Activated CD4-positive, alpha-beta T cell treated with anti-CD3 and anti-CD28 coated beads for 36 hours (primary cell): Measurements from ENCODE around the gene OBSL1. TPM values are rescaled to one million over a fixed set of nuclear protein-coding genes. Genes with fewer than 3 reads are reported as not detected.
A peak's percentile ranks its signal among the peaks of the same experiment; 100 is the strongest.

Source experiments
- ATAC-seq: fragments of 200-7000 bp; cut with Tn5 transposase; one replicate; pipeline ENCODE4 v1.10.0; 2021; ENCODE audit warnings: mild to moderate bottlenecking, moderate library complexity
- CTCF ChIA-PET: fragments of 350-600 bp; sonication (Branson Sonifier 250); formaldehyde crosslinking; loops from one replicate; lab custom pipeline; 2021; ENCODE audit warnings: antibody characterized with exemption; lab: Charles Lee
- POLR2A ChIA-PET: fragments of 350-600 bp; sonication (Branson Sonifier 250); formaldehyde crosslinking; loops from one replicate; lab custom pipeline; 2021; ENCODE audit warnings: antibody characterized with exemption, inconsistent platforms; lab: Charles Lee
- DNase-seq: peaks from one replicate; pipeline ENCODE4 v3.0.0-alpha.2; 2020
- H3K27ac Mint-ChIP-seq: one replicate; pipeline ENCODE4 v1.8.0; 2021; ENCODE audit warnings: mixed read lengths
- H3K27me3 Mint-ChIP-seq: one replicate; pipeline ENCODE4 v1.8.0; 2021; ENCODE audit warnings: mixed read lengths
- H3K36me3 Mint-ChIP-seq: one replicate; pipeline ENCODE4 v1.8.0; 2021; ENCODE audit warnings: low read depth, mixed read lengths
- H3K4me1 Mint-ChIP-seq: one replicate; pipeline ENCODE4 v1.8.0; 2021; ENCODE audit warnings: mixed read lengths
- H3K4me3 Mint-ChIP-seq: one replicate; pipeline ENCODE4 v1.8.0; 2021; ENCODE audit warnings: mild to moderate bottlenecking, moderate library complexity, mixed read lengths
- H3K9me3 Mint-ChIP-seq: one replicate; pipeline ENCODE4 v1.8.0; 2021; ENCODE audit warnings: low read depth, mixed read lengths
- intact Hi-C, 2 experiments: fragments of 100-400 bp; cut with DNase I in 1 of 2; cut with micrococcal nuclease in 1 of 2; formaldehyde crosslinking; loops; one replicate each; pipeline versions ENCODE4 v1.14.2 to v1.15.1; 2022 to 2024; cut with DNase I, micrococcal nuclease
- total RNA-seq, 2 experiments: library from RNA; stranded (reverse); gene quantifications; one replicate each; pipeline ENCODE4 v1.2.3, GENCODE V29; 2021

The OBSL1 gene
- total RNA-seq, 2 experiments from 2014 or later, result 1.0 to 1.9 TPM

DNA sequence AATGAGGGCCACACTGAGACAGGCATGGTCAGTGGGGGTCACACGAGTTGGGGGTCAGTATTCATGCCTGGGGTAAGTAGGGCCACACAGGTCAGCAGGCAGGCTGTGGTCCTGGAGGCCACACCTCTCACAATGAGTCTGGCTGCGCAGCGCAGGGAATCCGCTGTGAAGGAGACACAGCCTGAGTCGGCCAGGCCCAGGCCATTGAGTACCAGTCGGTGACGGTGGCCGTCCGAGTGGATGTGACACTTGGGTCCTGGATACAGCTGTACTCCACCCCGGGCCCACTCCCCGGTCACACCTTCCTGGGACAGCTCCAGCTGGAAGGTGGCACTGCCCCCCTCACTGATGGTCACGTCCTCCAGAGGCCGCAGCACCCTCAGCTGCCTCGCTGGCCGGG lies 17.0 kb downstream of the OBSL1 start:
- CTCF ChIA-PET, result no interaction called here
- Mint-ChIP-seq H3K9me3 (no peaks in the 10 kb centered on the region), H3K27ac (no peak overlapping the region), H3K36me3 (no peaks in the 10 kb centered on the region), H3K4me1 (peaks cover 5% of the 10 kb centered on the region), H3K27me3 (peaks cover 31% of the 10 kb centered on the region), H3K4me3 (no peak overlapping the region)
- DNase-seq (no peak), ATAC-seq (no peak)
- POLR2A ChIA-PET, result no interaction called here
- intact Hi-C loops, result no loop called here

DNA sequence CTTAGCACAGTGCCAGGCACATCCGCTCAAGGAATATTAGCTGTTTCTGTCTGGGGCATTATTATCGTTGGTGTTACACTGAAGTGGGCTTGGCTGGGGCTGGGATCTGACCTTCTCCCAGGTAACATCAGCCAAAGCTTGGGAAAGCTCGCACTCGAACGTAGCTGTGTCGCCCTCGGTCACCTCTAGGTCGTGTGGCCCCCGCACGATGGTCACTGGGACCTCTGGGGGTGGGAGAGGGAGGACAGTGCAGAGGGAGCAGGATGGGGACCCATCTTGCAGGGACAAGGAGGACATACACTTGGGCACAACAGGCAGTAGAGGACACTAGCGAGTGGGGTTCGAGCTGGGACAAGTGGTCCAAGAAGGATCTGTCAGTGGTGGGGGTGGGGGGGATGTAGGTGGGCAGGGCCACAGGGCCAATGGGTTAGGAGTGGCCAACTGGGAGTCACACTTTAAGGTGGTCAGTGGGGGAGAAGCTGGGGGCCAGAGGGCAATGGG lies 17.8 kb downstream of the OBSL1 start:
- DNase-seq (no peak), ATAC-seq (no peak)
- ChIA-PET POLR2A (no interaction called here), CTCF (interaction anchor here (1.4 to 3.8 kb wide), 3 partner anchors 12 to 44 kb away, joined by 3 to 21 read pairs (median 5); partner anchors contain the start of gene STK11IP)
- no peaks in the 10 kb centered on the region for H3K9me3 Mint-ChIP-seq
- intact Hi-C loops, result loop anchor here in 1 of 2 experiments (2.0 kb wide), 1 partner anchor 55 kb away; the partner anchor contains the start of gene GMPPA
- H3K4me3 Mint-ChIP-seq, result no peak overlapping the region
- H3K4me1 Mint-ChIP-seq, result peaks cover 5% of the 10 kb centered on the region
- H3K27me3 Mint-ChIP-seq, result peaks cover 31% of the 10 kb centered on the region
- no peak overlapping the region for H3K27ac Mint-ChIP-seq
- no peaks in the 10 kb centered on the region for H3K36me3 Mint-ChIP-seq

DNA sequence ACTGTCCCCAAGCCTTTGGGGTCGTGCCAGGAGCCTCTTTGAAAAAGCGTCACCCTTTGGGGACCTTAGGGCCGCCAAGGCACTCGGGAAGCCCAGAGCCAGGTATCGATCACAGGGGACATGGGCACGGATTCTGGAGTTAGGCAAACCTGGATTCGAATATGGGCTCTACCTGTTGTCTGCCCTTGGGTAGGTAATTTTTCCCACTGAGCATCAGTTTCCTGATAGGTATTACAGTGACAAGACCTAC lies 18.2 kb downstream of the OBSL1 start:
- no peaks in the 10 kb centered on the region for H3K9me3 Mint-ChIP-seq
- no peak for ATAC-seq
- no peak overlapping the region for H3K4me3 Mint-ChIP-seq
- H3K27ac Mint-ChIP-seq, result no peak overlapping the region
- no peak for DNase-seq
- H3K27me3 Mint-ChIP-seq, result peaks cover 31% of the 10 kb centered on the region
- peaks cover 5% of the 10 kb centered on the region for H3K4me1 Mint-ChIP-seq
- ChIA-PET POLR2A (no interaction called here), CTCF (interaction anchor here (1.0 to 3.8 kb wide), 5 partner anchors 10 to 54 kb away, joined by 3 to 21 read pairs (median 5); partner anchors contain the start of genes CHPF, GMPPA and STK11IP)
- intact Hi-C loops, result loop anchor here in 1 of 2 experiments (2.0 kb wide), 1 partner anchor 54 kb away; the partner anchor contains the start of gene GMPPA
- H3K36me3 Mint-ChIP-seq, result no peaks in the 10 kb centered on the region

DNA sequence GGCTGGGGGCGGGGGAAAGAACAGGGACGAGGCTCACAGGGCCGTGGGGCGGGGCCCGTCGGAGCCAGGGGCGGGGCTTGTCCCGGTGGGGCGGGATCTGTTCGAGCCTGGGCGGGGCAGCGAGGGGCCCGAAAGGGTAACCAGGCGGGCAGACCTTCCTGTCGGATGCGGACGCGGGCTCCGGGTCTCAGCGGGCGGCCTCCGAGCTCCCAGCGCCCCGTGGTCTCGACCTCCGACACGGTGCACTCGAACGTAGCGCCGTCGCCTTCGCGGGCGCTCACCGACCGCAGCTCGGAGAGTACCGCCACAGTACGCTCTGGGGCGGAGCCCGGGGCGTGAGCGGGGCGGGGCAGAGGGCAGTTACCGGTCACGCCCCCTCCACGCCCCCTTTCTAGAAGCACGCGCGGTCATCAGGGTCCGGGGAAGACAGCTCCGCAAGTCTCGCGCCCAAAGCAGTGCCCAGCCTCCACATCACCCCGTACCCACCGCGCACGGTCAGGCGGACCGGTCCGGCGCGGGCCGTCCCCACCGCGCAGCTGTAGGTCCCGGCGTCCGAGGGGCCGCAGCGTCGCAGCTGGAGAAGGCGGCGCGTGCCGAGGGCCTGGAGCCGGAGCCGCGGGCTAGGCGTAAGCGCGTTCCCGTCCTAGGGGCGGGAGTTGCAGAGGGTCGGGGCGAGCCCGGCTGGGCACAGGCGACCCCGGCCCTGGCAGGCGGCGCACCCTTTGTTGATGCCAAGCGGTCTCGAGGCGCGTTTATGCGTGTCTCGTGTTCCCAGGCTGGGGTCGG lies 18.8 kb downstream of the OBSL1 start:
- Mint-ChIP-seq H3K27ac (no peak overlapping the region), H3K4me1 (peaks cover 5% of the 10 kb centered on the region), H3K36me3 (no peaks in the 10 kb centered on the region), H3K27me3 (peaks cover 31% of the 10 kb centered on the region), H3K4me3 (peak overlapping the region; percentile 66), H3K9me3 (no peaks in the 10 kb centered on the region)
- ATAC-seq (peak; percentile 94), DNase-seq (peak; percentile 89)
- POLR2A ChIA-PET, result no interaction called here
- CTCF ChIA-PET, result interaction anchor here (0.9 to 3.8 kb wide), 6 partner anchors 9 to 54 kb away, joined by 3 to 21 read pairs (median 4); partner anchors contain the start of genes CHPF, GMPPA and STK11IP
- intact Hi-C loops, result loop anchor here (1.0 to 2.0 kb wide), 6 partner anchors 9 to 323 kb away; partner anchors contain the start of genes CHPF (in 2 of the 2), GMPPA (in 2 of the 2), ANKZF1 (in 1 of the 2) and ATG9A (in 1 of the 2)

DNA sequence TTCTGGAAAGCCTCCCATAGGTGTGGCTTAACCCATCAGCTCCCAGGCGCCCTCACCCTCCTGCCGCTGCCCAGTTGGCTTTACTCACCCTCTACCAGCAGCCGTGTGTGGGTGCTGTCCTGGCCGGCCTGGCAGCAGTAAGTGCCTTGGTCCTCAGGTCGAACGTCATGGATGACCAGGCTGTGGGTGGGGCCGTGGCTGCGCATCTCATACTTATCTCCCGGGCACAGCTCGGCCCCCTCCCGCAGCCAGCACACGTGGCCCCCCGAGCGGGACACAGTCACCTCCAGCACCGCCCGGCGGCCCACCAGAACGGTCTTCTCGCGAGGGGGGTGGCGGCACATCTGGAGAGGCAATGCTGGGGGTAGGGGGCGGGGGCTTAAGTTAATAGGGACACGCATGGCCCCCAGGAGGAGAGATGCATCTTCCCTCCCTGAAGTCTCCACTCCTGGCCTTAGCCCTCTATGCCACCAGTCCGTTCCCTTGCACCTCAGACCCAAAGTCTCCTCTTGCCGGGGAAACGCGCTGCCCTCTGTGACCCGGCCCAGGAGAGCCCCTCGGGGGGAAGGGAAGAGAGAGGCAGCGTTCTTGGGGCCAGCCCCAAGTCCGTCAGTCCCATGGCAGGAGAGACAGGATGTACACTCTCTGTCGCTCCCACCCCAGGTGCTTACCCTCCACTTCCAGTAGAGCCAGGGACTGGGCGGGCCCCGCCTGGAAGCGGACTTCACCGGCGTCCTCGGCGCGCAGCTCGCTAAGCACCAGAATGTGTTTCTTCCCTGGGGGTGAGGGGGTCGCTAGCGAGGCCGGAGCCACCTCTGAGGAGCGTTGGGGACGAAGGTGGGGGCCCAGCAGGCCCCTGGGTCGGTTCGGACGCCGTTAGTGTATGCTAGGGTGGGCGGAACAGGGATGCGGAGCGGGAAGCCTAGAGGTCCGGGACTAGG lies 19.6 kb downstream of the OBSL1 start:
- peaks cover 5% of the 10 kb centered on the region for H3K4me1 Mint-ChIP-seq
- no peaks in the 10 kb centered on the region for H3K9me3 Mint-ChIP-seq
- no peaks in the 10 kb centered on the region for H3K36me3 Mint-ChIP-seq
- ATAC-seq (peak; percentile 30), DNase-seq (peak; percentile 49)
- H3K4me3 Mint-ChIP-seq, result peak overlapping the region; percentile 66
- no peak overlapping the region for H3K27ac Mint-ChIP-seq
- intact Hi-C loops, result loop anchor here (1.0 to 2.0 kb wide), 6 partner anchors 8 to 322 kb away; partner anchors contain the start of genes CHPF (in 2 of the 2), GMPPA (in 2 of the 2), ANKZF1 (in 1 of the 2) and ATG9A (in 1 of the 2)
- peaks cover 29% of the 10 kb centered on the region for H3K27me3 Mint-ChIP-seq
- ChIA-PET POLR2A (no interaction called here), CTCF (interaction anchor here (0.6 to 3.8 kb wide), 9 partner anchors 8 to 138 kb away, joined by 3 to 21 read pairs (median 4); partner anchors contain the start of genes CHPF and GMPPA)

DNA sequence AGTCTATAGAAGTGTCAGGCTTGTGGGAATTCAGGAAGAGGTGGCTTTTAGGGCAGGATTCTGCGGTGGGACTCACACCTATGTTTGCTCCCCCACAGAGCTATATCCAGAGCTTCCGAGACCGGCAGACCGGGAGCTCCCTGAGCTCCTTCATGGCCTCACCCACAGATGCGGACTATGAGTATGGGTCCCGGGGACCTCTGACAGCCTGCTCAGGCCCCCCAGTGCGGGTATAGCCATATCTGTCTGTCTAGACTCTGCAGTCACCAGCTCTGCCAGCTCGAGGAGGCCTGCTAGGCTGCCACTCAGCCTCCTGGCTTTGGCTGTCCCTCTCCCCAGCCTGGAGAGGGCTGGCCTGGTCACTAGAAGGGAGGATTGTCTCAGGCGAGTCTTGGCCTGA lies 21.7 kb downstream of the OBSL1 start:
- DNase-seq (no peak), ATAC-seq (no peak)
- Mint-ChIP-seq H3K27me3 (peaks cover 22% of the 10 kb centered on the region), H3K4me1 (peaks cover 7% of the 10 kb centered on the region), H3K36me3 (no peaks in the 10 kb centered on the region), H3K4me3 (no peak overlapping the region), H3K9me3 (no peaks in the 10 kb centered on the region), H3K27ac (no peak overlapping the region)
- intact Hi-C loops, result loop anchor here in 1 of 2 experiments (10.0 kb wide), 2 partner anchors 295 to 1145 kb away; partner anchors contain the start of genes TUBA4A and TUBA4B
- POLR2A ChIA-PET, result no interaction called here
- CTCF ChIA-PET, result interaction anchor here (0.5 kb wide), 1 partner anchor 295 kb away, joined by 3 read pairs; no protein-coding TSS in a partner anchor

DNA sequence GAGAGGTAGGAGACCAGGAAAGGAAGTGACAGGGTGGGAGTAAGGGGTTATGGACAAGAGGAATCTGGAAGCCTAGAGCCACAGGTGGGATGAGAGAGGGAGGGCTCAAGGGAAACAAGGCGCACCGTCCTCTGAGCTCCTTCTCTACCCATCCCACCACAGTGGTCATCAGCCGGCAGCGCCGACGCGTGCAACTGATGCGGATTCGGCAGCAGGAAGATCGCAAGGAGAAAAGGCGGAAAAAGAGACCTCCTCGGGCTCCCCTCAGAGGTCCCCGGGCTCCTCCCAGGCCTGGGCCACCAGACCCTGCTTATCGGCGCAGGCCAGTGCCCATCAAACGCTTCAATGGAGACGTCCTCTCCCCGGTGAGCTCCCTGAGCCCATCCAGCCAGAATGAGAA lies 22.3 kb downstream of the OBSL1 start:
- Mint-ChIP-seq H3K4me3 (no peak overlapping the region), H3K36me3 (no peaks in the 10 kb centered on the region), H3K27me3 (peaks cover 18% of the 10 kb centered on the region), H3K4me1 (peaks cover 13% of the 10 kb centered on the region), H3K27ac (no peak overlapping the region), H3K9me3 (no peaks in the 10 kb centered on the region)
- ChIA-PET CTCF (interaction anchor here (0.5 to 0.8 kb wide), 4 partner anchors 11 to 294 kb away, joined by 3 to 4 read pairs (median 4); no protein-coding TSS in a partner anchor), POLR2A (no interaction called here)
- ATAC-seq, result no peak
- no peak for DNase-seq
- intact Hi-C loops, result loop anchor here in 1 of 2 experiments (10.0 kb wide), 2 partner anchors 294 to 1144 kb away; partner anchors contain the start of genes TUBA4A and TUBA4B

DNA sequence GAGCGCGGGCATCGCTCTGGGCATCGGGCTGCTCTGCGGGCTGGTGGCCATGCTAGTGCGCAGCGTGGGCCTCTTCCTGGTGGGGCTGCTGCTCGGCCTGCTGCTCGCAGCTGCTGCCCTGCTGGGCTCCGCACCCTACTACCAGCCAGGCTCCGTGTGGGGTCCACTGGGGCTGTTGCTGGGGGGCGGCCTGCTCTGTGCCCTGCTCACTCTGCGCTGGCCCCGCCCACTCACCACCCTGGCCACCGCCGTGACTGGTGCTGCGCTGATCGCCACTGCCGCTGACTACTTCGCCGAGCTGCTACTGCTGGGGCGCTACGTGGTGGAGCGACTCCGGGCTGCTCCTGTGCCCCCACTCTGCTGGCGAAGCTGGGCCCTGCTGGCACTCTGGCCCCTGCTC lies 23.7 kb downstream of the OBSL1 start:
- H3K27me3 Mint-ChIP-seq, result peaks cover 7% of the 10 kb centered on the region
- no peaks in the 10 kb centered on the region for H3K36me3 Mint-ChIP-seq
- POLR2A ChIA-PET, result no interaction called here
- no peaks in the 10 kb centered on the region for H3K9me3 Mint-ChIP-seq
- no peak for DNase-seq
- H3K27ac Mint-ChIP-seq, result no peak overlapping the region
- no peak for ATAC-seq
- CTCF ChIA-PET, result interaction anchor here (0.7 kb wide), 1 partner anchor 238 kb away, joined by 3 read pairs; no protein-coding TSS in a partner anchor
- H3K4me3 Mint-ChIP-seq, result no peak overlapping the region
- intact Hi-C loops, result loop anchor here in 1 of 2 experiments (10.0 kb wide), 2 partner anchors 293 to 1143 kb away; partner anchors contain the start of genes TUBA4A and TUBA4B
- peaks cover 13% of the 10 kb centered on the region for H3K4me1 Mint-ChIP-seq

DNA sequence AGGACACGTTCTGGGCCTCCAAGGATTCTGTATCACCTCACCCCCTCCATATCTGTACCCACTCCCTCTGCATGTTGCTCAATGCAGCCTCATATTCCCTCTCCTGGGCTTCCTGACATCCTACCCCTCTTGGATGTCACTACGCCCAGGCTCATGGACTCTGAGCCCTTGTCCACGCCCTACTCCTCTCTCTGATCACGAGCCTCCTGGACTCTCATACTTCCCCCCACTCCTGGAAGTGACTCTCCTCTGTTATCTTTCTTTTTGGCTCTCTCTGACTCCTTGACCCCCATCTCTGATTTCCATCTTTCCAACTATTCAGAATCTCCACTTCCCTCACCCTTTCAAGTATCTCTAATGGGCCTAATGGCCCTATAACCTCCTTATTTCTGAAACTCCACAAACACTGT lies 25.4 kb downstream of the OBSL1 start:
- Mint-ChIP-seq H3K36me3 (peaks cover 6% of the 10 kb centered on the region), H3K9me3 (no peaks in the 10 kb centered on the region)

DNA sequence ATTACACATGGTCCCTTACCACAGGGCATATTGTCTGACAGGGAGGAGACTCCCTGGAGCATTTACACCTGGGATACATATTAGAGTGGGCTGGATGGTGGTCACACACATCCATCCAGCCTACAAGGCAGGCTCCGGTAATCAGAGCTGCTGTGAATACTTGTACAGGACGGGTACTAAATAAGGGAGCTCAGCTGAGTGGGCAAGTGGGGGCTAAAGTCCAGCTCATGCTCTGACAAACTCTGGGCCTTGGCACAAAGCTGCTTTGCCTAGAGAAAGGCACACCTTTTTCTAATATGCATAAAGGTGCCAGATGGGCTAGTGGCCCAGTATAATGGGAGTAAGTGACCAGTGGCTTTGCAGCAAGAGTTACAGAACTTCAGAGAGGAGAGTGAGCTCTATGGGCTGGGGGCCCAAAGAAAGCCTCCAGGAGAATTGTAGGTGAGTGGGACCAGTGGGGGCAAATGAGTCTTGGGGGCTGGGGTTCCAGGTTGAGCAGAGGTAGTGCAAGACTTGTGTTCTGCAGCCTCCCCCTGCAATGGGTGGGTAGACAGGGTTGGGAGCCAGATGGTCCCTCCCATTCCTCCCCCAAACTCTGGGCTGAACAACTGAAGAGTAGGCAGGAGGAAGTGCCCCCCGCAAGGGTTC lies 25.9 kb downstream of the OBSL1 start:
- intact Hi-C loops, result loop anchor here in 1 of 2 experiments (10.0 kb wide), 2 partner anchors 291 to 1141 kb away; partner anchors contain the start of genes TUBA4A and TUBA4B
- no peak for ATAC-seq
- ChIA-PET CTCF (interaction anchor here (0.8 to 6.9 kb wide), 5 partner anchors 16 to 101 kb away, joined by 3 to 55 read pairs (median 4); partner anchors contain the start of gene GMPPA), POLR2A (no interaction called here)
- Mint-ChIP-seq H3K9me3 (no peaks in the 10 kb centered on the region), H3K36me3 (peaks cover 6% of the 10 kb centered on the region), H3K4me1 (peaks cover 22% of the 10 kb centered on the region), H3K27me3 (no peaks in the 10 kb centered on the region), H3K27ac (no peak overlapping the region), H3K4me3 (peak overlapping the region; percentile 87)
- no peak for DNase-seq

More for the DNA sequence above, 25.4 kb downstream of the OBSL1 start:
- ATAC-seq (no peak), DNase-seq (no peak)
- no peak overlapping the region for H3K4me3 Mint-ChIP-seq
- CTCF ChIA-PET, result interaction anchor here (1.5 to 6.9 kb wide), 3 partner anchors 16 to 97 kb away, joined by 4 to 55 read pairs (median 15); partner anchors contain the start of gene GMPPA
- POLR2A ChIA-PET, result no interaction called here
- intact Hi-C loops, result loop anchor here in 1 of 2 experiments (10.0 kb wide), 2 partner anchors 291 to 1141 kb away; partner anchors contain the start of genes TUBA4A and TUBA4B
- peaks cover 22% of the 10 kb centered on the region for H3K4me1 Mint-ChIP-seq
- H3K27ac Mint-ChIP-seq, result no peak overlapping the region
- H3K27me3 Mint-ChIP-seq, result peaks cover 3% of the 10 kb centered on the region
